HG02981 (cell line): Measurements from ENCODE around the gene AQP12B.
"Not testable (repeated sequence)": the region's sequence is repeated elsewhere in the genome, so short reads cannot be mapped to it uniquely, and the experiment has no call there.

Experiments
- ATAC-seq: cut with Tn5 transposase; IDR thresholded peaks from one replicate; pipeline ENCODE4 v1.9.1; 2021; ENCODE audit warnings: mild to moderate bottlenecking, moderate library complexity; ENCODE audit not compliant: unreplicated experiment

Gene AQP12B

GRCh38 chr2:240685771-240686371 is 3.2 kb upstream of the AQP12B start:
- ATAC-seq = no peak

GRCh38 chr2:240683980-240684728 is 1.5 kb upstream of the AQP12B start:
- not testable (repeated sequence) for ATAC-seq

- ATAC-seq = not testable (repeated sequence)
These were observed 769 bp upstream of the AQP12B start for GRCh38 chr2:240683329-240683979.

- ATAC-seq = not testable (repeated sequence)
These were observed 2.5 kb downstream of the AQP12B start for GRCh38 chr2:240680185-240680584.

- not testable (repeated sequence) for ATAC-seq
These were observed 3.8 kb downstream of the AQP12B start for GRCh38 chr2:240678909-240679308.

- ATAC-seq = not testable (repeated sequence)
These were observed 4.6 kb downstream of the AQP12B start for GRCh38 chr2:240678043-240678442.

- not testable (repeated sequence) for ATAC-seq
These were observed 7.3 kb downstream of the AQP12B start for GRCh38 chr2:240675345-240675744.

GRCh38 chr2:240674461-240675184 is 8.1 kb downstream of the AQP12B start:
- not testable (repeated sequence) for ATAC-seq

GRCh38 chr2:240672701-240673190 is 9.9 kb downstream of the AQP12B start:
- ATAC-seq = no peak

- no peak for ATAC-seq
These were observed 10.5 kb downstream of the AQP12B start for GRCh38 chr2:240672076-240672700.

- no peak for ATAC-seq
These were observed 11.7 kb downstream of the AQP12B start for GRCh38 chr2:240670950-240671349.

GRCh38 chr2:240670402-240670801 is 12.3 kb downstream of the AQP12B start:
- ATAC-seq = no peak

- no peak for ATAC-seq
These were observed 18.1 kb downstream of the AQP12B start for GRCh38 chr2:240664622-240665021.

- ATAC-seq = no peak
These were observed 19.0 kb downstream of the AQP12B start for GRCh38 chr2:240663546-240664190.

GRCh38 chr2:240662681-240663080 is 20.0 kb downstream of the AQP12B start:
- ATAC-seq = no peak

- ATAC-seq = not testable (repeated sequence)
These were observed 22.8 kb downstream of the AQP12B start for GRCh38 chr2:240659883-240660282.

- ATAC-seq = peak; percentile 75
These were observed 26.5 kb downstream of the AQP12B start for GRCh38 chr2:240655931-240656886.

- ATAC-seq = no peak
These were observed 31.5 kb downstream of the AQP12B start for GRCh38 chr2:240651185-240651584.
